NCI-H2196 treated with DMSO at 0.1 percent for 48 hours (cell line): ENCODE measurements around the gene SLC12A9.
"Not testable (repeated sequence)": the region's sequence is repeated elsewhere in the genome, so short reads cannot be mapped to it uniquely, and the experiment has no call there.

Source experiments
- DNase-seq: peaks from one replicate; lab custom pipeline; 2025; ENCODE audit not compliant: unreplicated experiment; lab: John Stamatoyannopoulos, UW

Gene SLC12A9

GRCh38 chr7:100825215-100825671 is 27.3 kb upstream of the SLC12A9 start:
- no peak for DNase-seq

DNA sequence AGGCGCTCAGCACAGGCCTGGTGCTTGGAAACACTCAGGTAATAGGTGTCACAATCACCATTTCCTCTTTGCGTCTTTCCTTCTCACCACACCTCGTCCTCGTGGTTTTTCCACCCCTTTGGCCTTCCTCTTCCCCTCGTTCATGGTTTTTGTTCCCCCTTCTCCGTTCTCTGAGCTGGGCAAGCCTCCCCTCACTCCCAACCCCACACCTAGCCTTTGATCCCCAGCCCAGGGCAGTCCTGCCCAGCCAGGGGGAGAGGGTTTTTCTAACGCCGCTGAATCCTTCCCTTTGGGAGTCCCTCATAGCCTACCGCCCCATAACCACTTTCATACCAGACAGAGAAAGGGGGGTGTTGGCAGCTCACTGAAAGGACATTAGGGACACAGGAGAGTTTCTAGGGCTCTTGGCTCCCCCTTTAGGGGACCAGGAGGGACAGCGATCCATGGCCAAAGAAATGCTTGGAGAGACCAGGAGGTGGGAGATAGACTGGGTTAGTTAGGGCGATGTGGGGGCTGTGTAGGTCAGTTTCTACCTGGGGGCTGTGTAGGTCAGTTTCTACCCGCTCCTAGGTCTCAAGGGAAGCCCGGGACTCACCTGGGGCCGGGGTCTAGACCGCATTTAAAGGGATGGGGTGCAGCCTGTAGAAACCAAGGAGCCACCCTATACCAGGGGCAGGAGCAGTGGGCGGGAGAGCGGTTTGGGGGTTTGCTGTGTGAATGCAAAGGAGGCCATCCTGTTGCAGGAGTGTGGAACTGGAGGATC is 26.6 kb upstream of the SLC12A9 start:
- DNase-seq = peak; percentile 29

DNA sequence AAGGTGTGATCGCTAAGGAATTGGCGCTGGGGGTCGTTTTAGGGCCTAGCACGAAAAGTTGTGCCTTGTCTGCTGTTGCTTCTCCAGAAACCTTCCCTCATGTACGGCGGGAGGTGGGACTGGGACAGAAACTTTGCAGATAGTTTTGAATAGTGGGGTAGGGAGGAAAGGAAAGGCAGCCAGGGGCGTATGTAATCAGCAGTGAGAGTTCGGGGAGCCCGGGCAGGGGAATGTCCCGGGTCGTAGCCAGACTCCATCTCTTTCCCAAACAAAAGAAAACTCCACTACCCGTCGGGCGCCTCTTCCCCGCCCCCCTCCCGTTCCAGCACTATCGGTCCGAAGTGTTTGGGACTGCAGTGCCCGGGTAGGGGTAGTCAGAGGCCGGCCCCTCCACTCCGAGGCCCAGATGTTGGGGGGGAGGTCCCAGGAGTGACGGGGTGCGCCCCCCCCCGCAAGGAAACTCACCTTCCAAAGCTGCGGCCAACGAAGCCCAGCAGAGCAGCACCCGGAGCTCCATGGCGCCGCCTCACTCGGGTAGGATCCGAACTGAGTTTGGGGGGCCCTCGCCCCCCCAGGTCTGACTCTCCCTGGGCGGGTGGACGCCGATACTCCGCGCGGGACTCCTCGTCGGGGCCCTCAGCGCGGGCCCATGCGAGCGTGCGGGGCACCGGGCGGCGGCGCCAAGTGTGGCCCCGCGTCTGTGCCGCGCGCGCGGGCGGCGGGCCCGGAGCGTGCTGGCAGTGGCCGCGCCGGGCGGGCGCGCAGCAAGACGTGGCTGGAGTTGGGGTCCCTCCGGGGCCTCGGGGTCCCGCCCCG is 25.8 kb upstream of the SLC12A9 start:
- no peak for DNase-seq

GRCh38 chr7:100827330-100828226 is 24.9 kb upstream of the SLC12A9 start, which contains the start of gene EPHB4:
Gene EPHB4, minus strand, starts transcription at chr7:100827523. Its CDS starts 493 bp downstream, at chr7:100827030.
- DNase-seq = peak; percentile 25

- DNase-seq = no peak
Observed at GRCh38 chr7:100829150-100829716, 23.3 kb upstream of the SLC12A9 start.

DNA sequence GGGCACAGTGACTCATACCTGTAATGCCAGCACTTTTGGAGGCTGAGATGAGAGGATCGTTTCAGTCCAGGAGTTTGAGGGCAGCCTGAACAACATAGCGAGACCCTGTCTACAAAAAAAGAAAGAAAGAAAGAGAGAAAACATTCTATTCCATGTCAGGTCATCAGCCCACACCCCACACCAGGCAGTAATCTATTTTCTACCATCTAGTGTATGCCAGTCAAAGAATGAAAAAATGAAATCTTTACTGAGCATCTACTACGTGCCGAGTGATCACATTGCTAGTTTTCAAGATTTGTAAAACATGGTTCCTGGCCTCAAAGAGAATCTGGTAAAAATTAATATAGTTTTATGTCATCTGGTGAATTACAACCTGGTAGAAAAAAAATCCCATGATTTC is 22.1 kb upstream of the SLC12A9 start:
- DNase-seq = no peak

GRCh38 chr7:100832281-100832633 is 20.3 kb upstream of the SLC12A9 start:
- DNase-seq = no peak

GRCh38 chr7:100835903-100836811 is 16.4 kb upstream of the SLC12A9 start:
- peak; percentile 17 for DNase-seq

- no peak for DNase-seq
Observed at GRCh38 chr7:100836812-100837098, 15.8 kb upstream of the SLC12A9 start.

DNA sequence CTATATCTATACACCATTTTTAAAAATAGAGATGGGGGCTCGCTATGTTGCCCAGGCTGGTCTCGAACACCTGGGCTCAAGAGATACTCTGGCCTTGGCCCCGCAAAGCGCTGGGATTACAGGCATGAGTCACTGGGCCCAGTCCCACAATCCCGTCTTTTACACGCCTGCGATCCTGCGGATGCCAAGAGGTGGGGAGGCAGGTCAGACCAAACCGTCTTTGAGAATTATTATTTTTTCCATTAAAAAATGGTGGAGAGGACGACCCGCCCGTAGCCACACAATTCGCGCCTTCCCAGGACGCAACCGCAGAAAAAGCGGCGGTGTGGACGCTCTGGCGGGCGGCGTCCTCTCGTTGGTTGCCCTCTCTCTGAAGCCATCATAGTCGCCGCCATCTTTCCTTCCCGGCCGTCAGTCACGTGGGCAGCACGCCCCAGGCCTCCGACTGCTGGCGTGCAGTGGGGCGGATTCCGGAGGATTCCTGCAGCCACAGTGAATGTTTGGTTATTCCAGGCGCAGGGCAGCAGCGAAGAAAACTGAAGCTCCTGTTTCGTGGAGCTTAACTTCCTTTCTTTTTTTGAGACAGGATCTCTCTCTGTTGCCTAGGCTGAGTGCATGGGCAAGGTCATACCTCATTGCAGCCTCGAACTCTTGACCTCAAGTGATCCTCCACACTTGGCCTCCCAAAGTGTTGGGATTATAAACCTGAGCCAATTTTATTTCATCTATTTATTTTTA is 15.2 kb upstream of the SLC12A9 start:
- peak; percentile 88 for DNase-seq

GRCh38 chr7:100839361-100839760 is 13.2 kb upstream of the SLC12A9 start:
- DNase-seq = no peak

DNA sequence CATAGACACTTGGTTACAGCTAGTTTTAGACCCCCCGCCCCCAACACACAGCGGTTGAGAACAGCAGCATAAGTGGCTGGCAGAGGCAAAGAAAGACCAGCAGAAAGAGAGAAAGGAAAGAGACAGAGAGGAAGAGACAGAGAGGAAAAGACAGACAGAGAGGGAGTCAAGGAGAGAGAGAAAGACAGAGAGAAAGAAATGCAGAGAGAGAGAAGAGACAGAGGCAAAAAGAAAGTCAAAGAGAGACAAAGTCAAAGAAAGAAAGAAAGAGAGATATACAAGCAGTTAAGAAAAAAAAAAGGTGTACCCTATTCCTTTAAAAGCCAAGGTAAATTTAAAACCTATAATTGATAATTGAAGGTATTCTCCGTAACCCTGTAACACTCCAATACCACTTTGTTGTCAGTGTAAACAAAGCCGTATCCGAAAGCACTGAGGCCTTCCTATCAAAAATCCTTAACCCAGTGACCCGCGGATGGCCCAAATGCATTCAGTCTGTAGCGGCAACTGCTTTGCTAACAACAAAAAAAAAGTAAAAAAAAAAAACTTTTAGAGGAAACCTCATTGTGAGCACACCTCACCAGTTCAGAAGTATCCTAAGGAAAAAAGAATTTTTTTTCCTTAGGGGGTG is 11.9 kb upstream of the SLC12A9 start:
- DNase-seq = no peak

GRCh38 chr7:100847360-100847759 is 5.2 kb upstream of the SLC12A9 start:
- no peak for DNase-seq

GRCh38 chr7:100854146-100854895 is 1.8 kb downstream of the SLC12A9 start:
- DNase-seq = no peak

DNA sequence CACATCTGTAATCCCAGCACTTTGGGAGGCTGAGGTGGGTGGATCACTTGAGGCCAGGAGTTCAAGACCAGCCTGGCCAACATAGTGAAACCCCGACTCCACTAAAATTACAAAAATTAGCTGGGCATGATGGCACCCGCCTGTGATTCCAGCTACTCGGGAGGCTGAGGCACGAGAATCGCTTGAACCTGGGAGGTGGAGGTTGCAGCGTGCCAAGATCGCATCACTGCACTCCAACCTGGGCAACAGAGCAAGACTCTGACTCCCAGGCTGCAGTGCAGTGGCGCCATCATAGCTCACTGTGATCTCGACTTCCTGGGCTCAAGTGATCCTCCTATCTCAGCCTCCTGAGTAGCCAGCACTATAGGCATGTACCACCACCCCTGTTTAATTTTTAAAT is 2.4 kb downstream of the SLC12A9 start:
- DNase-seq = not testable (repeated sequence)

DNA sequence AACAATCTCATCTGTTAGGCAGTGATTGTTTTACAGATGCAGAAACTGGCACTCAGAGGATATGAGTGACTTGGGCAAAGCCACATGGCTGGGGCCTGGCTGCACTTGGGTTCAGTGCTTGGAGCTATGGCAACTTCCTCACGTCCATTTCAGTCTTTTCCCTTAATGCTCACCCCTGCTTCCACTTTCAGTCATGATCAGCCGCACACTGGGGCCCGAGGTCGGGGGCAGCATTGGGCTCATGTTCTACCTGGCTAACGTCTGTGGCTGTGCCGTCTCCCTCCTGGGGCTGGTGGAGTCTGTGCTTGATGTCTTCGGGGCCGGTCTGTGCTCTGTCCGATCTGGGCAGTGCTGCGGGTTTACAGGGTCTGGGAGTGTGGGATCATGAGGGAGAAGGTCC is 3.0 kb downstream of the SLC12A9 start:
- DNase-seq = no peak

DNA sequence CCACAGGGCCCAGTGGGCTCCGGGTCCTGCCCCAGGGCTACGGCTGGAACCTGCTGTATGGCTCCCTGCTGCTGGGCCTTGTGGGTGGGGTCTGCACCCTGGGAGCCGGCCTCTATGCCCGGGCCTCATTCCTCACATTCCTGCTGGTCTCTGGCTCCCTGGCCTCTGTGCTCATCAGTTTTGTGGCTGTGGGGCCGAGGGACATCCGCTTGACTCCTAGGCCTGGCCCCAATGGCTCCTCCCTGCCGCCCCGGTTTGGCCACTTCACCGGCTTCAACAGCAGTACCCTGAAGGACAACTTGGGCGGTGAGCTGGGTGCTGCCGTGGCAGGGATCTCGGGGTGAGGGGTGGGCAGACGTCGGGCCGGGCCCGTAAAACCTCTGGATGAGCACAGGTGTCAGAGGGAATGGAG is 4.4 kb downstream of the SLC12A9 start:
- no peak for DNase-seq

DNA sequence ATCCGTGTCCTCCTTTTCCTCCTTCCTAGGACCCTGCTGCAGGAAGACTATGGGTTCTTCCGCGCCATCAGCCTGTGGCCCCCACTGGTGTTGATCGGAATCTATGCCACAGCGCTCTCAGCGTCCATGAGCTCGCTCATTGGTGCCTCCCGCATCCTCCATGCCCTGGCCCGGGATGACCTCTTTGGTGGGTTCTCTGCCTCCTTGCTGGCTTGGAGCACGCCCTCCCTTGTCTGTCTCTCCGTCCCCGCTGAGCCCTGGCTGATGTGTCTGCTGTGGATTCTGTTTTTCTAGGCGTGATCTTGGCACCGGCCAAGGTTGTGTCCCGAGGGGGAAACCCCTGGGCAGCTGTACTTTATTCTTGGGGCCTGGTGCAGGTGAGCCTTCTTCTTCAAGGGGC is 7.3 kb downstream of the SLC12A9 start:
- DNase-seq = no peak
